ENCODE data around the gene BATF3.
"Not testable (repeated sequence)": the region's sequence is repeated elsewhere in the genome, so short reads cannot be mapped to it uniquely, and the experiment has no call there.

The BATF3 gene

GRCh38 chr1:212683357-212683722 is 16.3 kb downstream of the BATF3 start:
- FAIRE-seq = no peak

DNA sequence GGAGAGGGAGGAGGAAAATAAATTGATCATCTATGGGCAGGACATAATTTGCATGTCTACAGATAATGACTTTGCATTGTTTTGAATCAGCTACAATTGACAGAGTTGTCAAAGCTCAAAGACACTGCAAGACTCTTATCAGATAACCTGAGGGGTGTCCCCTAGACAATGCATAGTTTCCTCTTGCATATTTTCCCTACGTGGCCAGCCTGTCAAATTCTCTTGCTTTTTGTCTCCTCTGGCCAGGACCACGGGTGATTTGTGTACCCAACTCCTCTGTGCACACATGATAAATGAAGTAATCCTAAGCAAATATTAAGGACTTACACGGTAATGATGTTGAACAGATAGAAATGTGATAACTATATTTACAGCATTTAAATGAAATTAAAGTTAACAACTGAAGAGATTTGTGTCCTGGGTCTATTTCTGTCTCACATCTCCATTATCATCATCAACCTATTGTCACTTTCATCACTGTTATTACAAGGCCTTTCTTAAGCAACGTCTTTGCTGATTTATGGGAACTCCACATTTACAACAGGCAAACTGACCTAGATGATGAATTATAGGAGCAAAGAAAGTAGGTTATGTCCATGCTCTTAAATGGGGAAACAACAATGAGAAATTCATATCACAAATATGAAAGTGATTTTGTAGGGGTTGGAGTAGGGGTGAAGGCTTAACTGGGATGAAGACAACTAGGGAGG is 18.8 kb downstream of the BATF3 start:
- FAIRE-seq = no peak

GRCh38 chr1:212678456-212679410 is 20.9 kb downstream of the BATF3 start:
- FAIRE-seq = no peak

GRCh38 chr1:212677573-212677972 is 22.1 kb downstream of the BATF3 start:
- no peak for FAIRE-seq

DNA sequence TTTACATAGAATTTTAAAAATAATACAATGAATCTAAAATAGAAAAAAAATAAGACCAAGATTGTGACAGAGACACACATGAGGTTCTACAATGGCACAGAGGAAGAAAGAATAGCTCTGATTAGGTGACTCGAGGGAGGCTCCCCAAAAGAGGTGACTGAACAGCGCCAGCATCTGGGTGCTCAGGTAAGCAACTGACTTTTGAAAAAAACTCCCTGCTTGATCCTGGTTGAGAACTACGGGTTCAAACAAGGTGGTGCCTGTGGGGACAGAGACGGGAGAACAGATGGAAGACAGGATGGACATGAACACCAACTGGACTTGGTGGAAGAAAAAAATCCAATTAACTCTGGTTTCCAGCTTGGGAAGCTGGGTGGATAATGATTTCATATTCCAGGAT is 22.5 kb downstream of the BATF3 start:
- no peak for FAIRE-seq

- no peak for FAIRE-seq
Measured at GRCh38 chr1:212675675-212676074, 24.0 kb downstream of the BATF3 start.

DNA sequence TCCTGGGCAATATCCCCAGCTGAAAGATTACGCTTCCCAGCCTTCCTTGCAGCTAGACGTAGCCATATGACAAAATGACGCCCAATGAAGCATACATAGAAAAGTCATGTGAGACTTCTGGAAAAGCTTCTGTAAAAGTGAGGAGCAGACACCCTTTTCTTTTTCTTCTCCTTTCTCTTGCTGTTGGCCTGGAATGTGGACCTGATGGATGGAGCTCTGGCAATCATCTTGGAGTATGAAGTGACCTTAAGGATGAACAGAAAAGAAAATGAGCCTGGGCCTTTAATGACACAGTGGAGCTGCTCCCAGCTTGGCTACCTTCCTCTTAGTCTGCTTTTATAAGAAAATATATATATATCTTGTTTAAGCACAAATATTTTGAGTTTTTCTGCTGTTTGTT is 24.8 kb downstream of the BATF3 start:
- no peak for FAIRE-seq

GRCh38 chr1:212671342-212672031 is 28.2 kb downstream of the BATF3 start:
- no peak for FAIRE-seq

DNA sequence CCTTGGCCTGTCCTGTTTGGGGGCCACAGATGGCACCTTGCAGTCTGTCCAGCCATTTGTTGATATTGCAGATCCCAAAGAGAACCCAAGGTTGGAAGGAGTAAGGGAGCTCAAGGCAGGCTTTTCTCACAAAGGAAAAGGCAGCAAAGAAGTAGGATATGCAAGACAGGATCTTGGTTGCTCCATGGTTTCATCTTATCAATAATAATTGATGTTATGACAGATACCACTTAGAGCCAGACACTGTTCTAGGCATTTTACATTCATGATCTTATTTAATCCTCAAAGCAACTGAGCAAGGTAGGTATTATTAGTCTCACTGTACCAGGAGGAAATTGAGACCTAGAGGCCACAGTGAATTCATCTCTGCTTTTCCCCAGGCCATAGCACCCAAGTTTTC is 28.8 kb downstream of the BATF3 start:
- FAIRE-seq = no peak

GRCh38 chr1:212670301-212670700 is 29.3 kb downstream of the BATF3 start:
- no peak for FAIRE-seq

GRCh38 chr1:212669600-212669999 is 30.0 kb downstream of the BATF3 start:
- no peak for FAIRE-seq

DNA sequence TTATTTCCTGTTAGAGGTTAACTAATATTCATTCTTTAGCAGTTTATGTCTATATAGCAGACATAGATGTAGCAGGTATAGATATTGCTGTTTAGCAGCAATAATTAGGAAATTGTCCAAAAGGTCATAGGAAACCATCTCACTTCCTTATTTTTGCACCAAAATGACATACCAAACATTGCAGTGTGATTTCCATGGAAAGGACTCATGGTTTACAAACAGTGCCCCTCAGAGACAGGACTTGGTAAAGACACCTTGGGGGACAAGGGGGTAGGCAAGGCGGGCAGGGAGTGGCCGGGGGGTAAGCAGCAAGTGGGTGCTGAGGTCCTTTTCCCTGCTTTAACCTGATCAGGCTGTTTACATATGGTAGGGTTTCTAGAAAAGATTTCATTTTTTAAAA is 30.5 kb downstream of the BATF3 start:
- FAIRE-seq = no peak

- no peak for FAIRE-seq
Measured at GRCh38 chr1:212668477-212668876, 31.2 kb downstream of the BATF3 start.

DNA sequence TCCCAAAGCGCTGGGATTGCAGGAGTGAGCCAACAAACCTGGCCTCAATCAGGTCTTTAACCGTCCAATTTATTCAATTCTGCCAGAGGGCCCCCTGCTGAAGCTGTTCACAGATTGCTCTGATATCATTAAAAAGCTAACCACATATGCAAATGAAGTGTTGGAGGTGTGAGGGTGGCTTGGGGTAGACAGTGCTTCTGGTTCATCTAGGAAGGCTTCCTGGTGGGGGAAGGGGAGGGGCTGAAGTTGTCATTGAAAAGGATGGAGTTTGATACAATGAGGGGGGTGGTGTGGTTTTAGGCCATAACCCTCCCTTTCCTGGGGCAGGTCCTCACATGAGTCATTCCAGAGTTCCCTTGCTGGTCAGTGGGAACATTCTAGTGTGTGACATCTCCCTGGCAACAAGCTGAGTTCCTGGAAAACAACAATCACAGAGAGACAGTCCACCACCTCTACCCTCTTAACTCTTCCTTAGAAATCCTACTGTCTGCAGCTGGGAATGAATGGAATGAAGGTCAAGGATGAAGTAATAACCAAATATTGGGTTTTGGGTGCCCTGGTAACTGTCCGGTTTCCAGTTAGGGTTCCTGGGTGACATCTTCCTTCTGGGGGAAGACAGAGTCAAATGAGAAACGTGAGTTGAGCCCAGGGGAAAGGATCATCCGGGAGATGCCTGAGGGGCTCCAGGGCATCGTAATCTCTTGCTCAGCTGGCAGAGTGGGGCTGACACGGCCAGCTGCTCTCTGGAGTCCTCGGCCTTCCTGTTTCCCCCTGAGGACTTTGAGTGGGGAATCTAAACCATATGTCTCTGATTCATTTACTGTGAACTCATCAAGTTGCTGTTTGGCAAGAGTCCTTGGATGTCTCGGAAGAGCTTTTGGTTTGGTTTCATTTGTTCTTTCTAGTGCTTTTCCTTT is 32.2 kb downstream of the BATF3 start:
- FAIRE-seq = no peak

DNA sequence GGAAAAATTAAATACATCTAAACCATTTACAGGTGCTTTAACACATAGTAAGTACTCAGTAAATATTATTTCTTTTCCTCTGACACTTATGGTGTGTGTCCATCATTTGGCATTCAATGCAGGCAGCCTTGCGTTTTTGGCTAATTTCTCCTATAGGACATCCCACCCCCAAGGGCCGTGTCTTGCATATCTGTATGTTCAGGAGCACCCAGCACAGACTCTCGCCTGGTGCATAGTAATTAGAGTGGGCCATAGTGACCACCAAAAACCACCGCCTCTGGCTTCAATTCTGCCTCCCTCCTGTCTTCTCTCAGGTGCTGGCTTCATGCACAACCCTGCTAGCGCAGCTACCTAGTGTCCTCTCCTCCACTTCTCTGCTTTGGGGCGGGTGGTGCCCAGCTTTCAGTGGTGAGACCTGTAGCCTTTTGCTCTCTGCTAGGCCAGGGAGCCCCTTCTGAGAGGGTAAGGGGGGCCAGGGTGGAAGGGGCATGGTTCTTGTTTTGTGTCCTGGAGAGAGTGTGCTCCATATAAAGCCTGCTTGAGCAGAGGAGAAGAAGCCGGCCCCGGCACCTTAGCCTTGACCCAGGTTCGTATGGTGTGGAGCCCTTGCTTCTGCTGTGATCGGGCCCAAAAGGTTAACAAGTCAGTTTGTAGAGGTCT is 33.4 kb downstream of the BATF3 start:
- FAIRE-seq = no peak

DNA sequence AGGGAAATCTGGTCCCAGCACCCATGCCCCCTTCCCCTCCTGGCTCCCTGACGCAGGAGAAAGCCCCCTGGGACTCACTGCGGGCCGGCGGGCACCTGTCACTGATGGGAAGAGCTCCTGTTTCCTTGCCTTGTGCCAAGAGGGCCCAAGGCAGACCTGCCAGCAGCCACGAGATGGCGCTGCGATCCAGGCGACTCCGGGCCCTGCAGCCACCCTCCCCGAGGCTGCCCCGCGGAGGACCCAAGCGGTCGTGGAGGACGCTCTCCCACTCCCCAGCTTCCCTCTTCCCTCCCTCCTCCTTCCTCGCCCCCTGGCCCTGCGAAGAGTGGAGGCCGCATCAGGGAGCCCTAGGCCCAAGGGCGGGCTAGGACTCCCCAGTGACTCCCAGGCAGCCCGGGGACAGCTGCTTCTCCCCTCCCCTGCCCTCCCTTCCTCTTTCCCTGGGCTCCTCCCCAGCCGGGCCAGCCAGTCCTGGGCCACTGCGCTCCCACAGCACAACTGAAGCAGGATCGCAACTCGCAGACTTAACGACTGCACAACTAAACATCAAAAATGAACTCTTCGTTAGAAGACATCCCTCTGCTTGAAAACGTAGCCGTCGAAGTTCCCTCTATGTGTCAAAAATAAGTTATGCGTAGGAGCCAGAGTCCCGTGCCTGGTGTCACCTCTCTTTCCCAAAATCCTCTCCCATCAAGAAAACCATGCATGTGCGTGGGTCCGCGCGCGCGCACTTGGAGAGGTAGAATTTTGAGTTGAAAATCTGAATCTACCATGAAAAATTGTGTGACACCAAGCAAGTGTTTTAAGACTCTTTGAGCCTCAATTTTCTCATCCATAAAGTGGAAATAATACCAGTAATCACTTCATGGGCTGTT is 34.2 kb downstream of the BATF3 start:
- no peak for FAIRE-seq

DNA sequence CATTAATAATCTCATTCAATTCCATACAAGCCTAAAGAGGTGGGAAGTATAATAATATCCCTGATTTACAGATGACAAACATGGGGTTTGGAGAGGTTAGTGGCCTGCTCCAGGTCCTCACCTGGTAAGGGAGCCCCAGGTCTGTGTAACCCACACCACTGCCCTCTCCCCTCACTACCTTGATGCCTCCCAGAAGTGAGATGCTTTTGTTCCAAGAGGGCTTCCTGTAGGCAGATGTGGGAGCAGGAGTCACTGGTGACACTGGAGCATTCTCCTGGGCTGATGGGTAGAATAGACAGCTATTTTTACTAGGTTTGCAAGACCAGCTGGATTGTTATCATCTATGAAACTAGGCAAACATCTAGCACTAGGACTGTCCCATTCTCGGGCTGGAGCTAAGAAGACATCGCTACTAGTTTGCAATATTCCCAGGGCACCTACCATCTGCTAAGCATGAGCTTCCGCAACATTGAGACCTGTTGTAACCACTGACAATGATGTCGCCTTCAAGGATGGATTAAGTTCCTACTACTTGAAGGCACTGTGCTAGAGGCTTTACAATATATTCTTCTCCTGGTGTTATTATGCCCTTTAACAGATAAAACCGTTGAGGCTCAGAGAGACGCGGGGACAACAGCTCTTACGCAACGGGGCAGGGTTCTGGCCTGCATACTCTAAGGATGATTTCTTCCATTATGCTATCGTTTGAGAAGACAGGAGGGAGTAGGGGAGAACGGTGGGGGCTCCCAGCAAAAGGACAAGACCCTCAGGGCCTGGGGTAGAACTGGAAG is 35.0 kb downstream of the BATF3 start:
- FAIRE-seq = no peak

DNA sequence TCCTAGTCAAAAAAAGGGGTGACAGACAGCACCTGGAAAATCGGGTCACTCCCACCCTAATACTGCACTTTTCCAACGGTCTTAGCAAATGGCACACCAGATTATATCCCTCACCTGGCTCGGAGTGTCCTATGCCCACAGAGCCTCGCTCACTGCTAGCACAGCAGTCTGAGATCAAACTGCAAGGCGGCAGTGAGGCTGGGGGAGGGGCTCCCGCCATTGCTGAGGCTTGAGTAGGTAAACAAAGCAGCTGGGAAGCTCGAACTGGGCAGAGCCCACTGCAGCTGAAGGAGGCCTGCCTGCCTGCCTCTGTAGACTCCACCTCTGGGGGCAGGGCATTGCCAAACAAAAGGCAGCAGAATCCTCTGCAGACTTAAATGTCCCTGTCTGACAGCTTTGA is 41.4 kb downstream of the BATF3 start:
- not testable (repeated sequence) for FAIRE-seq

DNA sequence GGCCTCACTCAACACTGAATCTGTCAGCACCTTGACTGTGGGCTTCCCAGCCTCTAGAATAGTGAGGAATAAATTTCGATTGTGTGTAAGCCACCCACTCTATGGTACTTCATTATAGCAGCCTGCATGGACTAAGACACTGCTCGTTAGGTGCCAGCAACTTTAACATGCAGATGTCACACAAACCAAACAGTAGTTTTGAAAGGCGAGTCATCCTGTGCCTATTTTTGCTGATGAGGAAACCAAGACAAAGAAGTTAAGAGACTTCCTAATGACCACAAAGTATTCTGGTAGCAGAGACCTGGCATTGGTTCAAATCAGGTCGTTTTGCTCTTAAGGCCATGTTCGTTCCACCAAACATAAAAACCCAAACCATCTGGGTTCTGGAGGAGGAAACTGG is 42.9 kb downstream of the BATF3 start:
- FAIRE-seq = no peak
